Lower leg skin (tissue), 4 donors: Measurements from ENCODE around the gene MBLAC1. TPM values are rescaled to one million over a fixed set of nuclear protein-coding genes. Genes with fewer than 3 reads are reported as not detected.
A peak's percentile ranks its signal among the peaks of the same experiment; 100 is the strongest.

Experiments
- DNase-seq, 2 donors: peaks; one replicate each; pipeline ENCODE4 v3.0.0-alpha.2; 2019; ENCODE audit warnings: low spot score in 2 of 2
- H3K4me3 ChIP-seq: fragments of 200-600 bp; sonication (generic); 2 replicates; pipeline ENCODE4 v1.5.1; 2017; ENCODE audit warnings: mild to moderate bottlenecking, low read depth; ENCODE audit not compliant: poor library complexity, severe bottlenecking
- CTCF ChIP-seq, 3 donors: fragments of 450-650 bp; IDR thresholded peaks; one replicate each; pipeline ENCODE4 v1.5.1; 2016; ENCODE audit warnings: antibody characterized with exemption in 3 of 3, mild to moderate bottlenecking in 3 of 3, moderate library complexity in 2 of 3
- POLR2A ChIP-seq, 2 donors: fragments of 450-650 bp; IDR thresholded peaks; one replicate each; pipeline ENCODE4 v1.6.1; 2016 to 2017; ENCODE audit warnings: antibody characterized with exemption in 2 of 2, mild to moderate bottlenecking in 1 of 2, moderate library complexity in 1 of 2
- WGBS, 2 donors: methylation state at CpG; one replicate each; pipeline ENCODE4 v1.1.5; 2018; 5-methylcytosine and 5-hydroxymethylcytosine counted together
- intact Hi-C: fragments of 100-400 bp; cut with DNase I; formaldehyde crosslinking; loops from one replicate; pipeline ENCODE4 v1.15.0; 2023; ENCODE audit warnings: low total_unique reads
- total RNA-seq, 4 donors: library from RNA; depleted of rRNA; stranded (reverse); fragments of >200 nt; gene quantifications; one replicate each; pipeline ENCODE4 v1.1.0, GENCODE V29; 2016

Gene MBLAC1
- total RNA-seq, 4 donors from 2014 or later = 1.6 to 8.7 (median 6.0) TPM

GRCh38 chr7:100089458-100090196 is 37.1 kb upstream of the MBLAC1 start:
- H3K4me3 ChIP-seq = peak overlapping the region; percentile 42
- 19 to 24% methylated on average over 7 of the region's 7 CpGs for WGBS, 2 donors
- DNase-seq = no peak
- TF ChIP-seq POLR2A (IDR thresholded peaks at IDR 0.05) (no peak), CTCF (IDR thresholded peaks at IDR 0.05) (no peak)
- intact Hi-C loops = no loop called here

GRCh38 chr7:100090527-100091410 is 36.0 kb upstream of the MBLAC1 start:
- no peak for DNase-seq
- 89 to 91% methylated on average over 14 of the region's 14 CpGs for WGBS, 2 donors
- TF ChIP-seq POLR2A (IDR thresholded peaks at IDR 0.05) = no peak
- H3K4me3 ChIP-seq = no peak overlapping the region
- intact Hi-C loops = no loop called here

- WGBS, 2 donors = 61 to 64% methylated on average over 19 of the region's 19 CpGs
- intact Hi-C loops = no loop called here
- no peak for TF ChIP-seq POLR2A (IDR thresholded peaks at IDR 0.05)
- no peak for TF ChIP-seq CTCF (IDR thresholded peaks at IDR 0.05)
- H3K4me3 ChIP-seq = no peak overlapping the region
- DNase-seq = no peak
Observed at GRCh38 chr7:100091411-100092181, 35.2 kb upstream of the MBLAC1 start.

- no peak overlapping the region for H3K4me3 ChIP-seq
- 59 to 61% methylated on average over 8 of the region's 8 CpGs for WGBS, 2 donors
- TF ChIP-seq CTCF (IDR thresholded peaks at IDR 0.05) = no peak
- no peak for TF ChIP-seq POLR2A (IDR thresholded peaks at IDR 0.05)
- intact Hi-C loops = no loop called here
- DNase-seq = no peak
Observed at GRCh38 chr7:100093054-100093453, 33.7 kb upstream of the MBLAC1 start.

- intact Hi-C loops = no loop called here
- 45 to 58% methylated on average over 11 to 13 of the region's 13 CpGs for WGBS, 2 donors
- no peak overlapping the region for H3K4me3 ChIP-seq
- no peak for DNase-seq
- TF ChIP-seq POLR2A (IDR thresholded peaks at IDR 0.05) (no peak), CTCF (IDR thresholded peaks at IDR 0.05) (no peak)
Observed at GRCh38 chr7:100093498-100093897, 33.3 kb upstream of the MBLAC1 start.
